Neural progenitor cell (in vitro differentiated cells): ENCODE measurements around the gene CBFA2T2. TPM values are rescaled to one million over a fixed set of nuclear protein-coding genes. Genes with fewer than 3 reads are reported as not detected.
"Not testable (repeated sequence)": the region's sequence is repeated elsewhere in the genome, so short reads cannot be mapped to it uniquely, and the experiment has no call there.

Source experiments
- DNase-seq: peaks from one replicate; pipeline ENCODE4 v3.0.0-alpha.2; 2016; ENCODE audit warnings: low spot score
- H2AFZ ChIP-seq: fragments of 200-600 bp; sonication (generic); replicated peaks from 2 replicates; pipeline ENCODE4 v1.6.1; 2016; ENCODE audit warnings: antibody characterized with exemption
- H3F3A ChIP-seq: fragments of 200-600 bp; sonication (generic); 2 replicates; pipeline ENCODE4 v1.6.1; 2016; ENCODE audit warnings: antibody characterized with exemption, low read depth
- H3K27ac ChIP-seq: fragments of 200-600 bp; sonication (generic); 2 replicates; pipeline ENCODE4 v1.5.1; 2016; ENCODE audit warnings: mild to moderate bottlenecking
- H3K27me3 ChIP-seq: fragments of 200-600 bp; sonication (generic); 2 replicates; pipeline ENCODE4 v1.6.1; 2016; ENCODE audit warnings: mild to moderate bottlenecking, moderate library complexity
- H3K36me3 ChIP-seq: fragments of 200-600 bp; sonication (generic); 2 replicates; pipeline ENCODE4 v1.5.1; 2016
- H3K4me1 ChIP-seq: fragments of 200-600 bp; sonication (generic); 2 replicates; pipeline ENCODE4 v1.6.1; 2016; ENCODE audit warnings: mixed run types
- H3K4me2 ChIP-seq: fragments of 200-600 bp; sonication (generic); 2 replicates; pipeline ENCODE4 v1.6.1; 2016
- H3K4me3 ChIP-seq: fragments of 200-600 bp; sonication (generic); 2 replicates; pipeline ENCODE4 v1.5.1; 2016
- H3K79me2 ChIP-seq: fragments of 200-600 bp; sonication (generic); 2 replicates; pipeline ENCODE4 v1.6.1; 2016; ENCODE audit warnings: low read depth
- H3K9ac ChIP-seq: fragments of 200-600 bp; sonication (generic); 2 replicates; pipeline ENCODE4 v1.6.1; 2016
- H3K9me3 ChIP-seq: fragments of 200-600 bp; sonication (generic); 2 replicates; pipeline ENCODE4 v1.5.1; 2016; ENCODE audit warnings: low read depth
- H4K20me1 ChIP-seq: fragments of 200-600 bp; sonication (generic); 2 replicates; pipeline ENCODE4 v1.6.1; 2016; ENCODE audit warnings: low read depth
- H3K27ac Mint-ChIP-seq: 3 replicates; pipeline ENCODE4 v1.8.0; 2021; ENCODE audit warnings: mixed read lengths
- H3K27me3 Mint-ChIP-seq: 2 replicates; pipeline ENCODE4 v1.8.0; 2022; ENCODE audit warnings: low read depth, mild to moderate bottlenecking, inconsistent platforms, moderate library complexity, mixed read lengths; ENCODE audit not compliant: insufficient read depth
- H3K36me3 Mint-ChIP-seq: 3 replicates; pipeline ENCODE4 v1.8.0; 2021; ENCODE audit warnings: mixed read lengths
- H3K4me1 Mint-ChIP-seq: 3 replicates; pipeline ENCODE4 v1.8.0; 2021; ENCODE audit warnings: mixed read lengths
- H3K4me3 Mint-ChIP-seq: 3 replicates; pipeline ENCODE4 v1.8.0; 2021; ENCODE audit warnings: mild to moderate bottlenecking, moderate library complexity, mixed read lengths
- H3K9me3 Mint-ChIP-seq: 3 replicates; pipeline ENCODE4 v1.8.0; 2020; ENCODE audit warnings: mixed read lengths
- total RNA-seq: library from RNA; depleted of rRNA; stranded (reverse); fragments of >200 nt; gene quantifications from 2 replicates; pipeline ENCODE4 v1.2.3, GENCODE V29; 2015; ENCODE audit warnings: low replicate concordance
- TF ChIP-seq, protein P1 (sequence below): fragments of 200-600 bp; sonication (generic); IDR thresholded peaks from 2 replicates; pipeline ENCODE4 v1.5.1; 2017; ENCODE audit warnings: antibody characterized with exemption, mild to moderate bottlenecking

CBFA2T2 gene
- total RNA-seq, 1 donor from 2014 or later: 11.9 TPM

DNA sequence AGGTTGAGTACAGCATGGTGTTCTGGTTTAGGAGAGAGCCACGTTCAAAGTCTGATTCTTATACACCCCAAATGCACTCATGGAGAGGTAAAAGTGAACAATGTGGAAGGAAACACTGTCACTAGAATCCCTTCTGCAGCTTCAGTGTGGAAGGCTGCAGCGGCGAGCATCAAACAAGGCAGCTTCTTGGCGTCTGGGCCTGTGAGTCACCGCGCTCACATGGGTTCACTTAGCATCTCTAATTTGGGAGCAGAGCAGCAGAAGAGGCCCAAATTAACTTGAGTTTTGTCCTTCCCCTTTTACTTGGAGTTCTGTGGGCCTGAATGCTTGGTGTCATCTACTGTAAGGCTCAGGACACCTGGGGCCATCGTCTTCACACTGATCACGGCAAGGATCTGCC, 207.2 kb downstream of the CBFA2T2 start:
- H3F3A ChIP-seq: peaks cover 21% of the 10 kb centered on the region
- Mint-ChIP-seq H3K4me1 (peaks cover 24% of the 10 kb centered on the region), H3K36me3 (peaks cover 2% of the 10 kb centered on the region), H3K27ac (no peak overlapping the region), H3K27me3 (peaks cover 8% of the 10 kb centered on the region), H3K4me3 (no peak overlapping the region), H3K9me3 (peaks cover 20% of the 10 kb centered on the region)
- H3K9ac ChIP-seq: no peak overlapping the region
- H3K4me2 ChIP-seq: no peak overlapping the region
- H3K4me1 ChIP-seq: peaks cover 19% of the 10 kb centered on the region
- no peak overlapping the region for H3K4me3 ChIP-seq
- no peaks in the 10 kb centered on the region for H3K36me3 ChIP-seq
- no peaks in the 10 kb centered on the region for H3K79me2 ChIP-seq
- no peaks in the 10 kb centered on the region for H3K27me3 ChIP-seq
- H3K9me3 ChIP-seq: no peaks in the 10 kb centered on the region
- no peak overlapping the region for H3K27ac ChIP-seq
- H2AFZ ChIP-seq: no peak overlapping the region
- TF ChIP-seq, protein P1, sequence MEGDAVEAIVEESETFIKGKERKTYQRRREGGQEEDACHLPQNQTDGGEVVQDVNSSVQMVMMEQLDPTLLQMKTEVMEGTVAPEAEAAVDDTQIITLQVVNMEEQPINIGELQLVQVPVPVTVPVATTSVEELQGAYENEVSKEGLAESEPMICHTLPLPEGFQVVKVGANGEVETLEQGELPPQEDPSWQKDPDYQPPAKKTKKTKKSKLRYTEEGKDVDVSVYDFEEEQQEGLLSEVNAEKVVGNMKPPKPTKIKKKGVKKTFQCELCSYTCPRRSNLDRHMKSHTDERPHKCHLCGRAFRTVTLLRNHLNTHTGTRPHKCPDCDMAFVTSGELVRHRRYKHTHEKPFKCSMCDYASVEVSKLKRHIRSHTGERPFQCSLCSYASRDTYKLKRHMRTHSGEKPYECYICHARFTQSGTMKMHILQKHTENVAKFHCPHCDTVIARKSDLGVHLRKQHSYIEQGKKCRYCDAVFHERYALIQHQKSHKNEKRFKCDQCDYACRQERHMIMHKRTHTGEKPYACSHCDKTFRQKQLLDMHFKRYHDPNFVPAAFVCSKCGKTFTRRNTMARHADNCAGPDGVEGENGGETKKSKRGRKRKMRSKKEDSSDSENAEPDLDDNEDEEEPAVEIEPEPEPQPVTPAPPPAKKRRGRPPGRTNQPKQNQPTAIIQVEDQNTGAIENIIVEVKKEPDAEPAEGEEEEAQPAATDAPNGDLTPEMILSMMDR: no peak
- DNase-seq: no peak
- H4K20me1 ChIP-seq: no peaks in the 10 kb centered on the region

DNA sequence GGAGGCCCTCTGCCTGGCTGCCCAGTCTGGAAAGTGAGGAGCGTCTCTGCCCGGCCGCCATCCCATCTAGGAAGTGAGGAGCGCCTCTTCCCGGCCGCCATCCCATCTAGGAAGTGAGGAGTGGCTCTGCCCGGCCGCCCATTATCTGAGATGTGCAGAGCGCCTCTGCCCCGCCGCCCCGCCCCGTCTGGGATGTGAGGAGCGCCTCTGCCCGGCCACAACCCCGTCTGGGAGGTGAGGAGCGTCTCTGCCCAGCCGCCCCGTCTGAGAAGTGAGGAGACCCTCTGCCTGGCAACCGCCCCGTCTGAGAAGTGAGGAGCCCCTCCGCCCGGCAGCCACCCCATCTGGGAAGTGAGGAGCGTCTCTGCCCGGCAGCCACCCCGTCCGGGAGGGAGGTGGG, 209.1 kb downstream of the CBFA2T2 start:
- not testable (repeated sequence) for H3K4me3 Mint-ChIP-seq, DNase-seq, H3K36me3 Mint-ChIP-seq, H3F3A ChIP-seq, H3K79me2 ChIP-seq, H3K27ac Mint-ChIP-seq, H3K9me3 ChIP-seq, H3K4me1 Mint-ChIP-seq, H2AFZ ChIP-seq, H4K20me1 ChIP-seq, H3K27me3 ChIP-seq, H3K9ac ChIP-seq, H3K27me3 Mint-ChIP-seq, H3K36me3 ChIP-seq, H3K4me1 ChIP-seq, H3K27ac ChIP-seq, H3K4me3 ChIP-seq, H3K4me2 ChIP-seq
- H3K9me3 Mint-ChIP-seq: peaks cover 21% of the 10 kb centered on the region

Other genes starting within 250 kb of the CBFA2T2 start
- not detected in 2 replicates for gene BPIFB1, start 206.9 kb upstream of the CBFA2T2 start, total RNA-seq
- 42.0 TPM in 2 replicates for gene CDK5RAP1, start 88.6 kb upstream of the CBFA2T2 start, total RNA-seq
- gene SNTA1, start 46.3 kb upstream of the CBFA2T2 start, total RNA-seq: 6.3 and 10.6 TPM in 2 replicates
- gene C20orf144, start 172.2 kb downstream of the CBFA2T2 start, total RNA-seq: 0.53 TPM in 1 of 2 replicates, not detected in the other
- 0.19 TPM in 1 of 2 replicates, not detected in the other for gene ACTL10, start 176.8 kb downstream of the CBFA2T2 start, total RNA-seq
- gene NECAB3, start 184.3 kb downstream of the CBFA2T2 start, total RNA-seq: 19.2 and 40.2 TPM in 2 replicates
- 9.7 and 29.7 TPM in 2 replicates for gene E2F1, start 196.3 kb downstream of the CBFA2T2 start, total RNA-seq
- gene PXMP4, start 230.2 kb downstream of the CBFA2T2 start, total RNA-seq: 3.5 and 6.1 TPM in 2 replicates
- 0.82 and 2.5 TPM in 2 replicates for gene ZNF341, start 241.9 kb downstream of the CBFA2T2 start, total RNA-seq